HG03575 (cell line): ENCODE data around the gene SEPTIN11.
"Not testable (repeated sequence)": the region's sequence is repeated elsewhere in the genome, so short reads cannot be mapped to it uniquely, and the experiment has no call there.

Source experiments
- ATAC-seq: cut with Tn5 transposase; IDR thresholded peaks from one replicate; pipeline ENCODE4 v1.9.1; 2021; ENCODE audit not compliant: unreplicated experiment, insufficient number of reproducible peaks, low FRiP score; ENCODE audit errors: extremely low read depth

The SEPTIN11 gene

DNA sequence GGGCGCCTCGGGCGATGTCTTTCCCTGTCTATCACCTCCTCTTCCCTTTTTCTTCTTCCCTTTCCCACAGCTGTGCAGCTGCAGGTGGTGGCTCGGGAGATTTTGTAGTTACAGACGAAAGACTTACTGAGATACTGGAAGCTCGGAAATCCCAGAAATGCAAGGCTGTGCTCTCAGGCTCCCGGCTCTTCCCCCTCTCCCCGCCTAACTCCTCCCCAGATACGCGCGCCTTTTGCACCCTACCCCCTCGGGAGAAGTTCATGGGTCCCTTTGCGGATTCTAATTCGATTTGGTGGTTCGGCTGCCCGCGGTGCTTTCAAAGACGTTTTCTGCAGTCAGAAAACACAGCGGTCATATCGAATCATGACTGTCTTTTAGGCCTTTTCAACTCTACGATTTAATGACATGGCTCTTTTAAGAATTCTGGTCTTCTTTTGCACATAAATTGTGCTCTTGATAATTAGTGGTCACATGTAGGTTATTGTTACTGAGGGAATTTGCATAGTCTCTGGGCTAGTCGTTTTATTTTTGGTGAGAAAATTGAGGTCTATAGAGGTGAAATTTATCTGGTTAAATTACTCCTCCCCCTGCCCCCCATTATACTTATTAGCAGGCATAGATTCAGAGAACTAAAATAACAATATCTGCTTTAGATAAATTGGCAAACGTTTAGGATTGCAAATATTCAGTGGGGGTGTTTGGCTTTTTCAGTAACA, 1.6 kb downstream of the SEPTIN11 start:
- no peak for ATAC-seq

DNA sequence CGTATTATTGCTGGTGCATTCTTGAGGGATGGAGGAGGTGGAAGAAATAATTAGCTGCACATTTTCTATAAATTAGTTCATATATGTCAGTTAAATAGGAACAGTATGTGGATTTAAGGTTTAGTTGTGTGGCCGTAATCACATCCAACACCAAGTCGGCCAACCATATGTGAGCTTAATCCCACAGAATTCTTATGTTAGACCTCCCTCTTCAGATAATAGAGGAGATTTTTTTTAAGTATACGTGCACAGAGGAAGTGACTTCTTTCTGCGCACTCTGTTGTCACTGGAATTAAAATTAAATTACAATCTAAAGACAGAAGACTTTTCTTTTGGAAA, 2.1 kb downstream of the SEPTIN11 start:
- no peak for ATAC-seq

DNA sequence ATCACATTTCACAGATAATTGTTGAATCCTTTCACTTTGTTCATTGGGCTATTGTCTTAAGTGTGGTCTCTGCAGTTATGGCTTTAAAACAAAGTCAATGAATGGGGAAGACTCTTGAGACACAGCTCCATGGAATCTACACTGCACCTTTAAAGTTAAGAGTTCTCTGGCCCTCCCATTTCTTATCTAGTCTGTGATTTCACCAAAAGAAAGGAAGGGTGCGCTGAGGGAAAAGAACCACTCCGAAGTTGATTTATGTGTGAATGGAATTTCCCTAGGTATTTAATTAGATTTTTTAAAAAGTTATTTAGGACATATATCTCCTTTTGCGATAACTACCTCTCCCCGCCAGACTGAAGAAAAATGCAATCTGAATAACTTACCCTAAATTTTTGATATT, 2.5 kb downstream of the SEPTIN11 start:
- ATAC-seq, result no peak

DNA sequence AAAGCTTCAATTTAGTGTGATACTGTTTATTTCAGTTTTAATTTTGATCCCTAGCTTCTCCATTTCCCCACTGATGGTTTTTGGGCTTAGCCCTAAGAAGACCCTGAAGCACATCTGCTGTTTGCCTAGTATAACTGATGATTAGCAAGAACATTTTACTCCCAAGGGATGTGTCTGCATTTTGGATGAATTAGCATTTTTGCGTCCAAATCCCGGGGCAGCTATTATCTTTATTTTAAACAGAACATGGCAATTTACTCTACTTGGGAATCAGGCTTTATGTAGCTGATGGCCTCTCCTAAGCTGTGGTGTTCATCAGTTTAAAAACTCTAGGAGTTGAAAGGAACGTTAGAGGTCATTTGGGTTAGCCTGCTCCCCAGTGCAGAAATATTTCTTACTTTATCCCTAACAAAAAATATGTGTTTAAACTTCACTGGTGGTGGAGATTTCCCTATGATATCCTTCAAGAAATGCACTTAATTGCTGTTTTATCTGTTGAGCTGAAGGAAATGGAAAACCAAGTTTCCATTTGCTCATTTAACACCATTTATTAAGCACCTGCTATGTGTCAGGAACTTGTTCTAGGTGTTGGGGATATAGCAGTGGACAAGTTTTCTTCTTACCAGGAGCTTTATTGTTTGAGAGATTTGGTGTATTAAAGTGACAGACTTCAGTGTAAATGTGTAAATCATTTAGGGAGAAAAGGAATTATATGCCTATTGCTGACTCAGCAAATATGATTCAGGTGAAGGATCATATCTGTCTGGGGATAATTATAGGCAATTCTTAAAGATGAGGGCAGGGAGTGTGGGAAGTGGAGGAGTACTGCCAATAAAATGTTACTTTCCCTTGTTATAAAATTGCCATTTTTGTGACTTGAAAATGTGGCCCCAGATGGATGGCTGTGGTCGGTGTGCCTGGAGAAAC, 3.4 kb downstream of the SEPTIN11 start:
- ATAC-seq, result no peak

DNA sequence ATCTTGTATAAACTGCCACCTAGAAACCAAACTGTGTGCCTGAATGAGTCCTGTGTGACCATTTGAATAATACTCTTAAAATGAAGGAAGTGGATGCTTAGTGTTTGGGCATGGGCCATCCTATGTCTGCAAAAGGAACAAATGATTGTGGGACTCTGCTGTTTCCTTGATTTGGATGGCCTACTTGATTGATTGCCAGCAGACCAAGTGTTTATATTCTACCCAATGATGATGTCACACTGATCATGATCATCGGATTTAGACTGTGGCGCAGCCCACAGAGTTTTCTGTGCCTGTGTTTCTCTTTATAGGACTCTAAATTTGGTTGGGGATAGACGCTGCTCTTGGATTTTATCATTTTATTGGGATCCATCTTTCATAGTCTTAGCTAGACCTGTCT, 4.4 kb downstream of the SEPTIN11 start:
- no peak for ATAC-seq

DNA sequence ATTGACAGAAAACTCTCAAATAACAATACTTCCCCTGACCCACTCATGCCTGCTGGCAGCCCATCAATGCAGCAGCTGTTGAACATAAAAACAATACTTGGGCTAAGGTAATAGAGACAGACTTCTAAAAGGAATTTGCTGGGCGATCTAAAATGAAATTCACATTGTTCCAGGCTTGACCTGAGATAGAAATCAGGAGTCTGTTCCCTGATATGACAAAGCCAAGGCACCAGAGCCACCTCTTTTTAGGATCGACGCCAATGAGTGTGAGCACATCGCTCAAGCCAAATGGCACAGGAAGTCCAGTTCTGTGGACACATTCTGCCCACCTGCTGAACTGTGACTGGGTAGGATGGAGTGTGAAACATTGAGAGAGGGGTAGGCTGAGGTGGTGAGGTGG, 4.9 kb downstream of the SEPTIN11 start:
- no peak for ATAC-seq

DNA sequence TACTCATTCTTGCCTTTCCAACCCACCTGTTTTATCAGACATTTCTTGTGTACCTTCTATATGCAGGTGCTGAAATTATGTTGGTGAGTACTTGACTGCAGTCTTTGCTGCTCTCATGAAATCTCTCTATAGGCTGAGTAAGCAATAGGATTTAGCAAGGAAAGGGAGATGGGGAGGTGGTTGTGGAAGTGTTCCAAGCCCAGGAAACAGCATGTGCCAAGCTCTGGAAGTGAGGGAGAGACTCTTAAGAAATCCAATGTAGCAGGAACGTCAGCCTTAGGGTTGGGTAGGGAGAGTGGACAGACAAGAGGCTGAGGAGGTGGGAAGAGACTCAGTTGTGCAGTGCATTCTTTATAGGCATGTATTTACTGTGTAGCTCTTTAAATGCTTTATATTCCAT, 5.6 kb downstream of the SEPTIN11 start:
- ATAC-seq, result no peak

DNA sequence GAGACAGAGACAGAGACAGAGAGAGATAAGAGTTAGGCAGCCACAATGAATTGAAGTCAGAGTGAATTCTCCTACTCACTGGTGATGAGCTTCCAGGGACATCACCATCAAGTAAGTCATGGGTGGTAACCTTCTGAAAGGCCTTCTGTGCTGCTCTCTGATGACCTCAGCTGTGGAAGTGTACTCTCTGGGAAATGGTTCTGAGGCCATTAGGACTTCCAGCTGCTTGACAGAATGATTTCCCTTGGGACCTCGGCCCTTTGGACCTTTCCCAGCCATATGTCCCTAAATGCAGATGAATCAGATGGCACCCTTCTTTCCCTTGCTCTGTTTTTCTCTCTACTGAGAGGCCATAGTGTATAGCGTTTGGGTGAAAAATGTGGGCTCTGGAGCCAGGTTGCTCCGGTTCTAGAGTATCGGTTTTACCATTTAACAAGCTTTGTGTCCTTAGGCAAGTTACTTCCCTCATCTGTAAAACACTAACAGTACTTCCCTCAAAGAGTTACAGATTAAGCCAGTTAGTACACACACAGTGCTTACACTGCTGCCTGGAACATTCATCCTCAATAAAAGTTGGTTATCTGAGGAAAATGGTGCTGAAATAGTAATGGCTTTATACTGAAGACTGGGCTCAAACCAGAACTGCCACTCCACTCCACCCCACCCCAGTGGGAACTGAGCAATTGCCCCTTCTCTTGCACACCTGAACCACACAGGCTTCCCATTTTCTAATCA, 7.6 kb downstream of the SEPTIN11 start:
- ATAC-seq, result no peak

DNA sequence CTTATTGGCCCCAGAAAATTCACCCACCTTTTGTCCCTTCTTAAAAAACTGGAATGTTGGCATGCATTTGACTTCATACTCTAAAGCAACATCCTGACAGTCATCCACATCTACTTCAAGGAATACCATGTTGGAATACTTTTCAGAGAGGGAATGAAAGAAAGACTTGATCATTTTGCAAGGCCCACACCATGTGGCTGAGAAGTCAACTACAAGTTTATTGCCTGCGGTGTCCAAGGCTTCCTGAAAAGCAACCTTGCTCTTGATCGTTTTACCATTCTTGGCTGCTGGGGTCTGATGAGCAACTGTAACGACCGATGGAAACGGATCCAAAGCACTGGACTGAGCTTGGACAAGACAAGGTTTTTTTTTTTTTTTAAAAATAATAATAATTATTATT, 9.3 kb downstream of the SEPTIN11 start:
- ATAC-seq, result no peak

DNA sequence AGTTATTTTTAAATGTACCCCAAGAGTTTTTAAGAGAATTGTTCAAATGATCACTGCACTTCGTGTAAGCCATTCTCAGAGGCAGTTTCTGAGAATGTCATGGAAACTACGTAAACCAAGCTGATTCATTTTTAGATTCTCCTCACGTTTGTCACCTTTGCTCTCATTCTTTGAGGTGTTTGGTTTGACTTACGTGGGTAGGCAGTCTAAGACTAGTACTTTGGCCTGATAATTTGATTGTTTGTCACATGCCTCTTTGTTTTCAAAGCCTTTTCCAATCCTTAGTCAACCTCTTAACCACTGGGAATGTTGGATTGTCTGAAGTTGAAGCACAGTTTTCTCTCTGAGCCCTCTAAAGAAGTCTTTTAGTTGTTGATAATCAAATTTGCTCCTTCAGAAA, 10.5 kb downstream of the SEPTIN11 start:
- peak; percentile 92 for ATAC-seq

DNA sequence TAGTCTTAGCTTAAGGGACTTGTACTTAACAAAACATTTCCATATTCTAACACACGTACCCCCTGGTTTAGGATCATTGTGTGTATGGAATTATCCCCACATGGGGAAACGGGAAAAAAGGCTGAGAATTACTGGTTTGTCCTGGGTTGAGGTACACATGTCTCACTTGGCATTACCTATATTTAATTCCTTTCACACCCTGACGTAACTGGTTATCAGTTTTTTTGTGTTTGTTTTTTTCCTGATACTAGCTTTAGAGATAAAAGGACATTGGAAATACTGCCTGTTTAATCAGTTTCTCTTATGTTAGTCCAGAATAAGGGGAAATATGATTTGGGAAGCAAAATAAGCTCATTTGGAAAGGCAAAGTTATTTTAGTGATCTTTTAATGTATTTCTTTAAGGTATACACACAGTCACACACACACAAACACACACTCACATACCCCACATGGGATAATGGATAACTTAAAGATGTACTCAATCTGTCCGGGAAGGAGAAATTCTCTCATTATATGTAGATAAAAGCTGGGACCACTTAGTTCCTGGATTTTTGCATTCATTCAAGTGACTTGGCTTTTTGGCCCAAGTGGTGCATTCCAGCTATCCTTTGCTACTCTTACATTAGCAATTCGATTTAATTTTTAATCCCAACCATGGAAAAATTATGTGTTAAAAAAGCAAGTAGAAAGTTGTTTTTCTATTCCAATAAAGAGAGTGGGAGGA, 13.0 kb downstream of the SEPTIN11 start:
- no peak for ATAC-seq

DNA sequence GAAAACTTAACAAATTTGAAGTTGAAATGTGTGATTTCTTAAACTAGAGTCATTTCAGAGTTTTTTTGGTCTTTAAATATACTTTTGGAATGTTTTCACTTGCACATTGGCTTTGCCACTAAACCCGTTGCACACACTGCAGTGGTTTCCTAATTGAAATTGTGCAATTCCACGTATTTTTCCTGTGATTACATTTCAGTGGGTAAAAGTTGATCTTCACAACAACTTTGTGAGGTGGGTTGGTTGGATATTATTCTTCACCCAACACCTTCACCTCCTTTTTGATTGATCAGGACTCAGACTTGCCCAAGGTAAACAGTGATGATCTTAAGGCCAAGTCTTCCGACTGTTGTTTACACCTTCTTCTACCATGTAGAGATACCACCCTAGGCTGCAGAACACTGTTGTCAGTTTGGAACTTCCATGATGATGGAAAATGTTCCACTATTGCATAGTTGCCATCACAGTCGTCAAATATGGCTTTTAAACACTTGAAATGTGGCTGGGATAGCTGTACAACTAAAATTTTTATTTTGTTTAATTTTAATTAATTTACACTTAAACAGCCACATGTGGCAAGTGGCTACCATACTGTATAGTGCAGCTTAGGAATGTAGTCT, 13.7 kb downstream of the SEPTIN11 start:
- no peak for ATAC-seq

DNA sequence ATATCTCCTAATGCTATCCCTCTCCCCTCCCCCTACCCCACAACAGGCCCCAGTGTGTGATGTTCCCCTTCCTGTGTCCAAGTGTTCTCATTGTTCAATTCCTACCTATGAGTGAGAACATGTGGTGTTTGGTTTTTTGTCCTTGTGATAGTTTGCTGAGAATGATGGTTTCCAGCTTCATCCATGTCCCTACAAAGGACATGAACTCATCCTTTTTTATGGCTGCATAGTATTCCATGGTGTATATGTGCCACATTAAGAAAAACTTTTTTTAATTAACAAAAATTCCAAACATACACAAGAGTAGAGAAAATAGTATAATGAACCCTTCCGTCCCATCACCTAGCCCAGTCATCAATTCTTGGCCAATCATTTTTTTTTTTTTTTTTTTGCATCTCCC, 14.4 kb downstream of the SEPTIN11 start:
- not testable (repeated sequence) for ATAC-seq

DNA sequence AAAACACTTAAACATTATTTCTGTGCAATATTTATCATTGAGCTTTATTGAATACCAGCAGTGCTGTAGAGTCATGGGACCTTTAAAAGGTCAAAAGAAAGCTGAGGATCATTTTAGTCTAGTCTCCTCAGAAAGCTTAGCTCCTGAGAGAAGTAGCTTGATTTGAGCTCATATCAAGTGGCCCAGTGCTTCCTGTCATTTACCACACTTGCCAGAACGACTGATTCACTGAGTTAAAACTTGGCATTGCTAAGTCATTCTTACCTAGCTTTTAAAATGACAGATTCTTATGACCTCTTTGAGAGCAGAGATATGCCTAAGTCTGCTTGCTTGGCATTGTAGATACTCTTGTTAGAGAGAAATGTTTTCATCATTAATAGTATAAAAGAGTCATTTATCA, 15.2 kb downstream of the SEPTIN11 start:
- no peak for ATAC-seq

DNA sequence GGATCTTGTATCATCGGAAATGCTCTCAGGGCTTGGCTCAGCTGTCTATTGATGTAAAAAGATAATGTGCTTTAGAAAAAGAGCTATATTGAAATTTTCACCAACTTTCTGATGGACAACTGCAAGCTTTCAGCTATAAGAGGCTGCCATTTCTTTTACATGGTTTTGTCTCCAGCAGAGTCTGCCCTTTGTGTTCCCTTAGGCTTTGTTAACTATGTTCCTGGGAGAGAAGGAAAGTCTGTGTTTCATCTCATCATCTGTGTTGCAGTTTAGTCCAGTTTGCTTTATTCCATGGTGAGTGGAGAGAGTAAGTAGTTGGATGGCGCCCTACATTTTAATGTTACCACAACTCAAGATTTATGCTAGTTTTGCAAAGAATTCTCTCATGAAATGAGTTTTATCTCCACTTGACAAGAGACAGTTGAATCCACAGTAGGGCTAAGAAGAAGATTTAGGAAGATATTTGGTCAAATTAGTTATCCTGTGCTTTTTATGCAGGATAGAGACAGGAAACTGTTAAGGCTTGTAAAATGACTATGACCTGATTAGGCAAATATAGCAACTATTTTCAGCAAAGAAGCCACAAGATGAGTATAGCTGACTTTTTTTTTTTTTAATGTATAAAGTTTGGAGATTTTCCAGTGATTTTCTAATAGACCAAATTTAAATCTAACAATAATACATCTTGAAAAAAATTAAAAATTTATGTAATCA, 16.5 kb downstream of the SEPTIN11 start:
- ATAC-seq, result no peak

DNA sequence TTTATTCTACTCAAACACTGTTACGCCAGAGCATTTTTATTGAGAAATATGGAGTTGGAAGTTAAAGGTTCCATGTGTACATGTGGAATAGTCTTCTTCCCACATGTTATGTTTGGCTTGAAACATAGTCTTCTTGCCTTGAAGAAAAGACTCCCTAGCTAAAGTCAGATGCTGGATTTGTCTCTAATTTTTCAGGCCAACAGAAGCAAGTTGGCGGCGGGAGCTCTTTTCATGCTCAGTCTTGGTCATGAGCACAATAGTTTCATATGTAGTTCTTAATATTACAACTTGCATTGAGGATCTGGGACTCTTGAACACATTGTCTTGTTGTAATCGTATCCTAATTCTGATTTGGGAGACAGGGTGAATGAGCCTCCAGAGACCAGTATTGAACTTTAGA, 19.4 kb downstream of the SEPTIN11 start:
- no peak for ATAC-seq

DNA sequence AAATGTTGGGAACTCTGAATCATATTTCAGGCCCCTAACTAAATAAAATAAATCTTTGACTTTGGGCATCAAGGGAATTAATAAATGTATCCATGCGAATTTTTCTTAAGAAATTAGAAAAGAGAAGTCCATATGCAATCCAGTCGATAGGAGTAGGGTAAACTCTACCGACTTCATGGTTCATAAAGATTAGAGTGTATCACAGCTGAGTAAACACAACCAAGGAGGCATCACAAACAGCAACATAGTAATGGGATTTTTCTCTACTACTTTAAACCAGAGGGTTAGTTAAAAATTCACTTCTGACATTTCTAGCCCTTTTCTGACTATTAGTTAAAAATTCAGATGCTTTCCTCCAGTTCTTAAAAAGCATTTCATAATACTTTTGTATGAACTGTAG, 19.9 kb downstream of the SEPTIN11 start:
- ATAC-seq, result no peak

DNA sequence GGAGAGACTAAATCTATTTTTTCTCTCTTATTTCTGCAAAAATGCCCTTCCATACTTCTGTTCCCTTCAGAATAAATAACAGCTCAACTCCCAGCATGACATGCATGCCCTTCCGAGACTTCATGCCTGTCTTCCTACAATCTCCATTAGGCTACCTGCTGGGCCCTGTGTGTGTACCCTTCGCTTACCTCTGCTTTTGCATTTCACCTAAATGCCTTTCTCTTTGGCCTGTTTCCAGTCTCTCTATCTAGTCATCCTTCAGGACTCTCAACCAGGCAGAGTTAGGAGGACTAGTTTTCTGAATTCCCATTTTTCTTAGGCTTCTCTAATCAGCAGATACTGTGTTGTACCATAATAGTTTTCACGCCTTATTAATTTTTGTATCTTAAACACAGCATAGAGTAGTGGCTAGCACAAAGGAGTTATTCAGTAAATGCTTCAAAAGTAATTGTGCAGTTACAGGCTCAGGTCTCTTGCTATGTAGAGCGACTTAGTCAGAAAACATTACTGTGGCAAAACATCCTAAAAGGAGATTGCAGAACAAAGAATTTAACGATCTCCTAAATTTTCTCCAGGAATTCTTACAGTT, 20.5 kb downstream of the SEPTIN11 start:
- no peak for ATAC-seq
